Ectodermal cell (in vitro differentiated cells): ENCODE measurements around the gene NFS1.

Experiments
- H3K27ac ChIP-seq: 2 replicates; pipeline ENCODE4 v1.7.0; 2013; ENCODE audit warnings: mild to moderate bottlenecking, low read depth, low read length; ENCODE audit not compliant: insufficient read depth, poor library complexity, severe bottlenecking
- H3K27me3 ChIP-seq: 2 replicates; pipeline ENCODE4 v1.7.0; 2013; ENCODE audit warnings: mild to moderate bottlenecking, low read length; ENCODE audit not compliant: insufficient read depth, control insufficient read depth, poor library complexity, severe bottlenecking
- H3K36me3 ChIP-seq: one replicate; pipeline ENCODE4 v1.7.0; 2013; ENCODE audit warnings: low read length; ENCODE audit not compliant: control insufficient read depth, insufficient read depth
- H3K4me1 ChIP-seq: one replicate; pipeline ENCODE4 v1.7.0; 2013; ENCODE audit warnings: low read length; ENCODE audit not compliant: control insufficient read depth, insufficient read depth
- H3K4me3 ChIP-seq: 2 replicates; pipeline ENCODE4 v1.7.0; 2013; ENCODE audit warnings: low read depth, low read length, control low read depth; ENCODE audit not compliant: insufficient read depth
- H3K9me3 ChIP-seq: 2 replicates; pipeline ENCODE4 v1.7.0; 2013; ENCODE audit warnings: mild to moderate bottlenecking, low read length, moderate library complexity; ENCODE audit not compliant: control insufficient read depth
- WGBS, 2 experiments: methylation state at CpG; one replicate each; pipeline ENCODE4 v1.1.7; 2013; ENCODE audit warnings: missing lambda C conversion rate in 2 of 2; 5-methylcytosine and 5-hydroxymethylcytosine counted together

NFS1 gene

GRCh38 chr20:35640724-35641123 lies 58.4 kb downstream of the NFS1 start:
- no peaks in the 10 kb centered on the region for H3K4me1 ChIP-seq
- no peaks in the 10 kb centered on the region for H3K36me3 ChIP-seq
- no peaks in the 10 kb centered on the region for H3K27me3 ChIP-seq
- H3K27ac ChIP-seq: no peak overlapping the region
- 93 to 95% methylated on average over 3 of the region's 3 CpGs for WGBS, 2 experiments
- H3K4me3 ChIP-seq: no peak overlapping the region
- no peaks in the 10 kb centered on the region for H3K9me3 ChIP-seq

- no peaks in the 10 kb centered on the region for H3K4me1 ChIP-seq
- H3K27me3 ChIP-seq: no peaks in the 10 kb centered on the region
- no peak overlapping the region for H3K27ac ChIP-seq
- H3K36me3 ChIP-seq: no peaks in the 10 kb centered on the region
- WGBS, 2 experiments: 85 to 94% methylated on average over 2 of the region's 2 CpGs
- H3K9me3 ChIP-seq: no peaks in the 10 kb centered on the region
- H3K4me3 ChIP-seq: no peak overlapping the region
Measured at GRCh38 chr20:35638751-35639150, 60.4 kb downstream of the NFS1 start.

- Histone ChIP-seq H3K36me3 (no peaks in the 10 kb centered on the region), H3K4me1 (no peaks in the 10 kb centered on the region), H3K4me3 (no peak overlapping the region), H3K9me3 (no peaks in the 10 kb centered on the region), H3K27ac (no peak overlapping the region), H3K27me3 (no peaks in the 10 kb centered on the region)
- 93 to 95% methylated on average over 6 of the region's 6 CpGs for WGBS, 2 experiments
Measured at GRCh38 chr20:35637276-35637675, 61.9 kb downstream of the NFS1 start.

- no peak overlapping the region for H3K4me3 ChIP-seq
- no peaks in the 10 kb centered on the region for H3K27me3 ChIP-seq
- no peaks in the 10 kb centered on the region for H3K9me3 ChIP-seq
- no peaks in the 10 kb centered on the region for H3K4me1 ChIP-seq
- WGBS, 2 experiments: 93 to 99% methylated on average over 2 of the region's 2 CpGs
- no peak overlapping the region for H3K27ac ChIP-seq
- H3K36me3 ChIP-seq: peaks cover 9% of the 10 kb centered on the region
Measured at GRCh38 chr20:35636095-35636494, 63.1 kb downstream of the NFS1 start.

GRCh38 chr20:35635652-35636051 lies 63.5 kb downstream of the NFS1 start:
- peaks cover 14% of the 10 kb centered on the region for H3K36me3 ChIP-seq
- WGBS, 2 experiments: 90 to 92% methylated on average over 4 of the region's 4 CpGs
- H3K4me1 ChIP-seq: no peaks in the 10 kb centered on the region
- H3K27me3 ChIP-seq: no peaks in the 10 kb centered on the region
- H3K27ac ChIP-seq: no peak overlapping the region
- no peak overlapping the region for H3K4me3 ChIP-seq
- H3K9me3 ChIP-seq: no peaks in the 10 kb centered on the region

- H3K4me3 ChIP-seq: no peak overlapping the region
- H3K9me3 ChIP-seq: no peaks in the 10 kb centered on the region
- no peaks in the 10 kb centered on the region for H3K27me3 ChIP-seq
- WGBS, 2 experiments: 94 to 96% methylated on average over 13 of the region's 13 CpGs
- peaks cover 30% of the 10 kb centered on the region for H3K36me3 ChIP-seq
- H3K4me1 ChIP-seq: no peaks in the 10 kb centered on the region
- H3K27ac ChIP-seq: no peak overlapping the region
Measured at GRCh38 chr20:35632539-35633115, 66.5 kb downstream of the NFS1 start.

- WGBS, 2 experiments: 93 to 95% methylated on average over 4 of the region's 4 CpGs
- Histone ChIP-seq H3K9me3 (no peaks in the 10 kb centered on the region), H3K27ac (no peak overlapping the region), H3K4me1 (no peaks in the 10 kb centered on the region), H3K36me3 (peaks cover 49% of the 10 kb centered on the region), H3K27me3 (no peaks in the 10 kb centered on the region), H3K4me3 (no peak overlapping the region)
Measured at GRCh38 chr20:35630636-35631035, 68.5 kb downstream of the NFS1 start.

- Histone ChIP-seq H3K4me3 (no peak overlapping the region), H3K27ac (no peak overlapping the region), H3K27me3 (no peaks in the 10 kb centered on the region), H3K4me1 (no peaks in the 10 kb centered on the region), H3K9me3 (no peaks in the 10 kb centered on the region), H3K36me3 (peaks cover 56% of the 10 kb centered on the region)
- WGBS, 2 experiments: 93 to 95% methylated on average over 12 of the region's 12 CpGs
Measured at GRCh38 chr20:35629427-35630145, 69.6 kb downstream of the NFS1 start.

- Histone ChIP-seq H3K27me3 (no peaks in the 10 kb centered on the region), H3K9me3 (no peaks in the 10 kb centered on the region), H3K4me1 (no peaks in the 10 kb centered on the region), H3K36me3 (peaks cover 56% of the 10 kb centered on the region), H3K27ac (no peak overlapping the region), H3K4me3 (no peak overlapping the region)
- 93 to 97% methylated on average over 8 of the region's 8 CpGs for WGBS, 2 experiments
Measured at GRCh38 chr20:35627121-35627520, 72.0 kb downstream of the NFS1 start.

GRCh38 chr20:35626386-35627001 lies 72.7 kb downstream of the NFS1 start:
- no peak overlapping the region for H3K4me3 ChIP-seq
- H3K36me3 ChIP-seq: peaks cover 50% of the 10 kb centered on the region
- no peaks in the 10 kb centered on the region for H3K4me1 ChIP-seq
- 95 to 96% methylated on average over 13 of the region's 13 CpGs for WGBS, 2 experiments
- H3K27me3 ChIP-seq: no peaks in the 10 kb centered on the region
- no peaks in the 10 kb centered on the region for H3K9me3 ChIP-seq
- H3K27ac ChIP-seq: no peak overlapping the region
